BE2C (cell line): ENCODE measurements around the gene POU2F3.

Experiments used
- DNase-seq: peaks from one replicate; pipeline ENCODE4 v3.0.0-alpha.2; 2020
- H3K27me3 ChIP-seq: fragments of 250-450 bp; sonication (Bioruptor Pico); 2 replicates; pipeline ENCODE4 v1.5.1; 2020; ENCODE audit warnings: mild to moderate bottlenecking
- H3K36me3 ChIP-seq: fragments of 250-450 bp; sonication (Bioruptor Pico); 2 replicates; pipeline ENCODE4 v1.5.1; 2020; ENCODE audit warnings: mild to moderate bottlenecking
- H3K4me1 ChIP-seq: fragments of 250-450 bp; sonication (Bioruptor Pico); 2 replicates; pipeline ENCODE4 v1.5.1; 2020
- H3K4me3 ChIP-seq: 2 replicates; pipeline ENCODE4 v1.5.1; 2011; ENCODE audit warnings: low read depth, low read length
- H3K9me3 ChIP-seq: fragments of 250-450 bp; sonication (Bioruptor Pico); 2 replicates; pipeline ENCODE4 v1.5.1; 2020
- CTCF ChIP-seq: IDR thresholded peaks from 2 replicates; pipeline ENCODE4 v1.5.1; 2012; ENCODE audit warnings: mild to moderate bottlenecking, low read depth, low read length

POU2F3 gene

GRCh38 chr11:120257346-120257745 is 17.4 kb downstream of the POU2F3 start:
- no peaks in the 10 kb centered on the region; the same call in 1 of the 2 replicates for H3K4me1 ChIP-seq
- H3K27me3 ChIP-seq: no peaks in the 10 kb centered on the region; the same call in 1 of the 2 replicates
- no peaks in the 10 kb centered on the region for H3K9me3 ChIP-seq
- TF ChIP-seq CTCF: no peak
- no peaks in the 10 kb centered on the region for H3K36me3 ChIP-seq
- no peak overlapping the region for H3K4me3 ChIP-seq
- no peak for DNase-seq

- H3K36me3 ChIP-seq: no peaks in the 10 kb centered on the region
- no peak overlapping the region for H3K4me3 ChIP-seq
- H3K9me3 ChIP-seq: no peaks in the 10 kb centered on the region
- TF ChIP-seq CTCF: peak; percentile 29; the same call in 1 of the 2 replicates
- H3K27me3 ChIP-seq: no peaks in the 10 kb centered on the region
- no peak for DNase-seq
- H3K4me1 ChIP-seq: no peaks in the 10 kb centered on the region
Measured at GRCh38 chr11:120258661-120259060, 18.7 kb downstream of the POU2F3 start.

- Histone ChIP-seq H3K27me3 (no peaks in the 10 kb centered on the region), H3K4me1 (no peaks in the 10 kb centered on the region), H3K4me3 (no peak overlapping the region), H3K36me3 (no peaks in the 10 kb centered on the region), H3K9me3 (no peaks in the 10 kb centered on the region)
- no peak for TF ChIP-seq CTCF
- DNase-seq: no peak
Measured at GRCh38 chr11:120259241-120259640, 19.3 kb downstream of the POU2F3 start.

GRCh38 chr11:120259988-120260565 is 20.1 kb downstream of the POU2F3 start:
- no peaks in the 10 kb centered on the region for H3K4me1 ChIP-seq
- no peak for DNase-seq
- H3K36me3 ChIP-seq: no peaks in the 10 kb centered on the region
- no peak overlapping the region for H3K4me3 ChIP-seq
- H3K9me3 ChIP-seq: no peaks in the 10 kb centered on the region
- no peaks in the 10 kb centered on the region for H3K27me3 ChIP-seq
- no peak for TF ChIP-seq CTCF

- H3K27me3 ChIP-seq: no peaks in the 10 kb centered on the region
- no peaks in the 10 kb centered on the region for H3K36me3 ChIP-seq
- TF ChIP-seq CTCF: no peak
- no peaks in the 10 kb centered on the region for H3K9me3 ChIP-seq
- H3K4me3 ChIP-seq: no peak overlapping the region
- H3K4me1 ChIP-seq: no peaks in the 10 kb centered on the region
- DNase-seq: no peak
Measured at GRCh38 chr11:120260616-120261015, 20.7 kb downstream of the POU2F3 start.

- no peaks in the 10 kb centered on the region for H3K36me3 ChIP-seq
- no peak overlapping the region for H3K4me3 ChIP-seq
- DNase-seq: no peak
- no peaks in the 10 kb centered on the region for H3K27me3 ChIP-seq
- H3K9me3 ChIP-seq: no peaks in the 10 kb centered on the region
- no peak for TF ChIP-seq CTCF
- H3K4me1 ChIP-seq: no peaks in the 10 kb centered on the region
Measured at GRCh38 chr11:120261321-120261720, 21.4 kb downstream of the POU2F3 start.
